Ovary (tissue), 9 donors: Measurements from ENCODE around the gene SNRPD3. TPM values are rescaled to one million over a fixed set of nuclear protein-coding genes. Genes with fewer than 3 reads are reported as not detected.
A peak's percentile ranks its signal among the peaks of the same experiment; 100 is the strongest.

Experiments used
- DNase-seq, 5 donors: peaks; one replicate each; pipeline ENCODE4 v3.0.0-alpha.2; 2019 to 2020
- H3K27ac ChIP-seq, 2 donors: fragments of 200-600 bp; one replicate each; pipeline versions ENCODE4 v1.5.1 to v1.8.0; 2019 to 2022
- H3K27me3 ChIP-seq: fragments of 200-600 bp; one replicate; pipeline ENCODE4 v1.8.0; 2022
- H3K36me3 ChIP-seq: fragments of 200-600 bp; sonication (generic); one replicate; pipeline ENCODE4 v1.5.1; 2019
- H3K4me1 ChIP-seq: one replicate; pipeline ENCODE4 v1.8.1; 2013; ENCODE audit warnings: mild to moderate bottlenecking, moderate library complexity; ENCODE audit not compliant: insufficient read depth
- H3K4me3 ChIP-seq: fragments of 200-600 bp; sonication (generic); one replicate; pipeline ENCODE4 v1.5.1; 2017
- H3K9me3 ChIP-seq, 2 donors: fragments of 200-600 bp in 1 of 2; sonication (generic) in 1 of 2; one replicate each; pipeline versions ENCODE4 v1.5.1 to v1.8.1; 2013 to 2019; ENCODE audit warnings: mild to moderate bottlenecking in 1 of 2, moderate library complexity in 1 of 2
- EP300 ChIP-seq: sonication (generic); formaldehyde crosslinking; IDR thresholded peaks from one replicate; pipeline ENCODE4 v1.6.1; 2017; ENCODE audit warnings: antibody characterized with exemption
- POLR2A ChIP-seq: fragments of 450-650 bp; IDR thresholded peaks from one replicate; pipeline ENCODE4 v1.6.1; 2017; ENCODE audit warnings: antibody characterized with exemption, mild to moderate bottlenecking, moderate library complexity
- WGBS, 3 donors: extraction: QIAGEN DNeasy Blood & Tissue Kit in 1 of 3; methylation state at CpG; one replicate each; pipeline versions ENCODE4 v1.1.5 to v1.1.7; 2013 to 2017; 5-methylcytosine and 5-hydroxymethylcytosine counted together
- intact Hi-C, 4 donors: fragments of 100-400 bp; cut with DNase I; formaldehyde crosslinking; loops; one replicate each; pipeline versions ENCODE4 v1.11.0 to v1.15.1; 2022 to 2023
- polyA plus RNA-seq, 2 donors: library from polyadenylated mRNA; stranded (reverse); fragments of 200-250 nt in 1 of 2; fragments of 350-450 nt in 1 of 2; fragmentation: Illumina TruSeq in 1 of 2; extraction: RNeasy Lipid Tissue Mini Kit (QIAGEN cat#74804) in 1 of 2; gene quantifications; one replicate each; pipeline ENCODE4 v1.2.3, GENCODE V29; 2013 to 2014
- total RNA-seq, 7 donors: library from RNA; depleted of rRNA in 2 of 7; stranded (reverse); fragments of >200 nt in 2 of 7; fragmentation: NEBNext Ultra II Directional in 3 of 7; extraction: Animal tissue kit (Norgen Biotek cat#: 25700) in 3 of 7; gene quantifications; one replicate each; pipeline versions ENCODE4 v1.1.0 to v1.2.4, GENCODE V29; 2016 to 2023
- TF ChIP-seq, protein P1 (sequence below), 3 donors: fragments of 450-650 bp in 2 of 3; fragments of 200-600 bp in 1 of 3; IDR thresholded peaks; one replicate each; pipeline versions ENCODE4 v1.5.1 to v1.8.0; 2016 to 2022; ENCODE audit warnings: antibody characterized with exemption in 3 of 3, mild to moderate bottlenecking in 1 of 3
- donor health status: DM: no; HTN: no; CAD: no; lungs with moderate emphysema.
- donor health status: DM: no; HTN: no; CAD: no.
- donor health status: Bipolar disorder and iron deficiency.
- donor health status: DM: yes; HTN: yes; CAD: no.
- donor health status: DM: no; HTN: no; CAD: no.
- donor health status: DM: yes; HTN: yes; CAD: no.

SNRPD3 gene
- total and polyA plus RNA-seq, 9 donors: 62.9 to 154 (median 86.5) TPM

DNA sequence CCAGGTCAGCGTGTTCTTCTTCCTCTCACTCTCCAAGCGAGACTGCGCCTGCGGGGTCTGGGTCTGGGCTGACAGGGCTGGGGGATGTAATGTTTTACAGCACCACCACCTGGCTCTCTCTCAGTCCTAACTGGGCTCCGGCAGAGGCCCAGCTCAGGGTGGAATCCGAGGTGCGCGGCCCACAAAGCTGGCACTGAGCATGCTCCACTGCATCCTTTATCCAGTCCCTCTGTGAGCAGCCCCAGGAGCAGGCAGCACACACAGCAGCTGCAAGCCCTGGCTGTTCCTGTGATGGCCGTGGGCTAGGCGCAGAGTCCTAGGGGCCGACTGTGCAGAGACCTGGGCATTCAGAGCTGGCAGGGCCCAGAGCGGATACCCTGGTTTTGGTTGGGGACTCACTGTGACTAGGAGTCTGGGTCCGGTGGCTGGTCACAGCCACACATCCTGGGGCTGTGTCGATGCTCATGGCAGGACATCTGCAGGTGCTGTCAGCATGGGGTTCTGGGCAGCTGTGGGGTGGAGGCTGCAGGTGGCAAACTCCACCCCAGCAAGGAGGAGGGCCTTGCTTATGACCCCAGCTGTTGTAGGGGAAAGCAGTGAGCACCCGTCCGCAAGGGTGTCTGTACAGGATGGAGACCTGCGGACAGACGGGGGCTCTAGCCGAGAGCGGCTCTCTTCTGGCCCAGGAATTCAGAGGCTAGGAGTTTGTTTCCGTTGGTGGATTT, 33.1 kb downstream of the SNRPD3 start:
- intact Hi-C loops: no loop called here
- no peak for DNase-seq

DNA sequence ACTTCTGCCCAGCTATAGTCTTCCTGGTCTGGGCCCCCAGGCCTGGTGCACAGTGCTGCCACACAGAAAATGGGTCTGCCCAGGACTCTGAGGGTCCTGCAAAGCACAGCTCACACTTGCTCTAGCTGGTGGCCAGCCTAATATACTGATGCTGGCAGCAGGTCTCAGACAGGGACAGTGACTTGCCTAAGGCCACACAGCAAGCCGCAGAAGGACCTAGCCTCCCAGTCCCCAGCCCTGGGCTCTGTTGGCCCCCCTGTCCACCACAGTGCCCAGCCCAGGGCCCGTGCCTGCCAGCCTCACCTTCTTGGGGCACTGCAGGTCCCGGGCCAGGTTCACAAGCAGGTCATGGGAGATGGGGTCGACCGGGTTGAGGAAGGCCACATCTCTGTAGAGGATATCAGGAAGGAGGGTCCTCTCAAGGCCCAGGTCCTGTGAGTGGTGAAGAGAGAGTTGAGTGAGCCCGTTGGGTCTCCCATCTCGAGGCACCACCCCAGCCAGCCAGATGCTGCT, 33.8 kb downstream of the SNRPD3 start:
- whole genome bisulfite sequencing, 3 donors: 84 to 86% (median 85%) methylated on average over 7 of the region's 7 CpGs
- Histone ChIP-seq H3K27ac (no peak overlapping the region), H3K36me3 (no peaks in the 10 kb centered on the region), H3K4me1 (no peaks in the 10 kb centered on the region), H3K4me3 (no peak overlapping the region), H3K9me3 (no peaks in the 10 kb centered on the region), H3K27me3 (no peaks in the 10 kb centered on the region)
- intact Hi-C loops: no loop called here
- TF ChIP-seq POLR2A: no peak
- no peak for TF ChIP-seq EP300
- TF ChIP-seq, protein P1, sequence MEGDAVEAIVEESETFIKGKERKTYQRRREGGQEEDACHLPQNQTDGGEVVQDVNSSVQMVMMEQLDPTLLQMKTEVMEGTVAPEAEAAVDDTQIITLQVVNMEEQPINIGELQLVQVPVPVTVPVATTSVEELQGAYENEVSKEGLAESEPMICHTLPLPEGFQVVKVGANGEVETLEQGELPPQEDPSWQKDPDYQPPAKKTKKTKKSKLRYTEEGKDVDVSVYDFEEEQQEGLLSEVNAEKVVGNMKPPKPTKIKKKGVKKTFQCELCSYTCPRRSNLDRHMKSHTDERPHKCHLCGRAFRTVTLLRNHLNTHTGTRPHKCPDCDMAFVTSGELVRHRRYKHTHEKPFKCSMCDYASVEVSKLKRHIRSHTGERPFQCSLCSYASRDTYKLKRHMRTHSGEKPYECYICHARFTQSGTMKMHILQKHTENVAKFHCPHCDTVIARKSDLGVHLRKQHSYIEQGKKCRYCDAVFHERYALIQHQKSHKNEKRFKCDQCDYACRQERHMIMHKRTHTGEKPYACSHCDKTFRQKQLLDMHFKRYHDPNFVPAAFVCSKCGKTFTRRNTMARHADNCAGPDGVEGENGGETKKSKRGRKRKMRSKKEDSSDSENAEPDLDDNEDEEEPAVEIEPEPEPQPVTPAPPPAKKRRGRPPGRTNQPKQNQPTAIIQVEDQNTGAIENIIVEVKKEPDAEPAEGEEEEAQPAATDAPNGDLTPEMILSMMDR (IDR thresholded peaks at IDR 0.05): no peak
- DNase-seq: peak in 1 of 5 donors; percentile 30

More for the DNA sequence above, 33.1 kb downstream of the SNRPD3 start:
- Histone ChIP-seq H3K27ac (no peak overlapping the region), H3K27me3 (no peaks in the 10 kb centered on the region), H3K9me3 (no peaks in the 10 kb centered on the region), H3K4me3 (no peak overlapping the region), H3K36me3 (no peaks in the 10 kb centered on the region), H3K4me1 (no peaks in the 10 kb centered on the region)
- TF ChIP-seq, protein P1 (IDR thresholded peaks at IDR 0.05): no peak
- no peak for TF ChIP-seq POLR2A
- TF ChIP-seq EP300: no peak
- WGBS, 3 donors: 81 to 88% (median 86%) methylated on average over 20 to 21 of the region's 21 CpGs

DNA sequence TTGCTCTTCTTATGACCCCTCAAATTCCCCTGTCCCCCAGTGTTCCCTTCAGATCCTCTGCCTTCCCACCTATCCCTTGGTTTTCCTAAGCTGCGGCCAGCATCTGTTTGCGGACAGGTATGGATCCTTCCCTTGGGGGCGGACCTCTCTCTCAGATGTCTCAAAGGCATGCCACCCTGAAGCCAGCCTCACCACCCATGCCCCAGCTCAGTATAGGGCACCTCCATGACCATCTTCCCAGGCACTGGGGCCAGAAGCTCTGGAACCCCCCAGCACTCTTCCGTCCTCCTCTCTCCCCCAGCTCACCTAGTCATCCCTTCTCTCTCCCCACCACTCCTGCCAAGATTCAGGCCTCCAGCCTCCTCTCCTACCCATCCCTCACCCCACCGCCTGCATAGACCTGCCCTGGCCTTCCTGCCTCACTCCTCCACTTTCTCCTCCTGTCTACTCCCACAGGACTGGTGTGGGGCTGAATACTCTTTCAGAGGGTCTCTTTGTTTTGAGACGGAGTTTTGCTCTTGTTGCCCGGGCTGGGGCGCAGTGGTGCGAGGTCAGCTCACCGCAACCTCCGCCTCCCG, 34.9 kb downstream of the SNRPD3 start:
- no peaks in the 10 kb centered on the region for H3K9me3 ChIP-seq
- intact Hi-C loops: no loop called here
- H3K4me1 ChIP-seq: no peaks in the 10 kb centered on the region
- no peak overlapping the region for H3K27ac ChIP-seq
- WGBS, 3 donors: 95 to 97% (median 96%) methylated on average over 12 of the region's 12 CpGs
- no peaks in the 10 kb centered on the region for H3K27me3 ChIP-seq
- TF ChIP-seq, protein P1 (IDR thresholded peaks at IDR 0.05): no peak
- TF ChIP-seq EP300 (no peak), POLR2A (no peak)
- no peaks in the 10 kb centered on the region for H3K36me3 ChIP-seq
- DNase-seq: peak in 1 of 5 donors; percentile 29
- no peak overlapping the region for H3K4me3 ChIP-seq

DNA sequence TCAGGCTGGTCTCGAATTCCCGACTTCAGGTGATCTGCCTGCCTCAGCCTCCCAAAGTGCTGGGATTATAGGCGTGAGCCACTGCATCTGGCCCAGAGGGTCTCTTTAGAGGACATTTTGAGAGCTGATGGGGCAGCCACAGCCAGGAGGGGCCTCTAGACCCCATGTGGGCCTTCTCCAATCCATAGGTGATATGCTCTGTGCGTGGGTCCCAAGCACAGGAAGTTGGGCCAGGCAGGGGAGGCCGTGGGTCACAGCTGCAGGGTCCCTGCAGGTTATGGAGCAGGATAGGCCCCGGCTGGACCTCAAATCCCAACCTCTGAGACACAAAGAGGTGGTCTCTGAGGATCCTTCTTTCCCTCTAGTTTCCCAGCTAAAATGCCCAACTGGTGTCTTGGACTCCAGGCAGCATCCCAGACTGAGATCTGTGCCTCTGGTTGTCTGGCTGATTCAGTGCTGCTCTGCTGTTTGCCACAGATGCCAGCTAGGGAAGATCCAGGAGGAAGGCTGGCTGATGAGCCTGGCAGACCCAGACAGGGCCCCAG, 35.6 kb downstream of the SNRPD3 start:
- no peak overlapping the region for H3K27ac ChIP-seq
- TF ChIP-seq, protein P1 (IDR thresholded peaks at IDR 0.05): no peak
- no peak for TF ChIP-seq POLR2A
- TF ChIP-seq EP300: no peak

More for the DNA sequence above, 35.6 kb downstream of the SNRPD3 start:
- DNase-seq: peak in 1 of 5 donors; percentile 29
- no peaks in the 10 kb centered on the region for H3K9me3 ChIP-seq
- intact Hi-C loops: no loop called here
- no peak overlapping the region for H3K4me3 ChIP-seq
- H3K36me3 ChIP-seq: no peaks in the 10 kb centered on the region
- 85 to 90% (median 86%) methylated on average over 6 of the region's 6 CpGs for WGBS, 3 donors
- H3K27me3 ChIP-seq: no peaks in the 10 kb centered on the region
- no peaks in the 10 kb centered on the region for H3K4me1 ChIP-seq
